ENCODE results near the gene SSX2IP. TPM values are rescaled to one million over a fixed set of nuclear protein-coding genes. Genes with fewer than 3 reads are reported as not detected.
"Not testable (repeated sequence)": the region's sequence is repeated elsewhere in the genome, so short reads cannot be mapped to it uniquely, and the experiment has no call there.

The SSX2IP gene
- polyA plus RNA-seq, 5 donors, result 12.3 to 24.9 (median 18.7) TPM

DNA sequence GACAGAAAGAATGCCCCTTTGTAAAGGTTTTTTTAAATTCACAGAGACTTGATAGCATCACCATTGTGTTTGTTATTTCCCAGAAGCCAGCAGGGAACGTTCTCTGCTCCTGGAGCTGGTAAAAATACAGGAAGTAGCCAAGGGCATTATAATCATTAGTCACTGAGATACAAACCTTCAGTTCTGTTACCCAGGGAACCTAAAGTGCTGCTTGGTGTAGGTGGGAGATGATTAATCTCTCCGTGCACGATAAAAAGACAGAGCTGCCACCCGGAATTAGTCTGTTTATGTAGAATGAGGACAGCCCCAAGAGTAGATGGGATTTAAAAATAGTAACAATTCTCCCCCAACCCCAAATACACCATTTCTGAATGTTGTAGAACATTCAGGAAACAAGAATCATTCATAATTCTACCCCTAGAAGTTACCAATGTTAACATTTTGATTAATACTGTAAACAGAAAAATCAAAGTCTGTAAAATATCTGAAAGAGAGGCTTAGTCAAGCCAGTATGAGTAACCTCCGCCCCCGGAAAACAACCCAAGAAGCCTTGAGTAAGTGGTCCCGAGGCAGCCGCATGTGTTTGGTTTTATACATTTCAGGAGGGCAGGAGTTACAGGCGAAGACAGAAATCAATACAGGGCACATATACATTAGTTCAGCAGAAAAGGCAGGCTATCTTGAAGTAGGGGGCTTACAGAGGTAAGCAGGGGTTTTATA is 70.7 kb downstream of the SSX2IP start:
- DNase-seq, result no peak

DNA sequence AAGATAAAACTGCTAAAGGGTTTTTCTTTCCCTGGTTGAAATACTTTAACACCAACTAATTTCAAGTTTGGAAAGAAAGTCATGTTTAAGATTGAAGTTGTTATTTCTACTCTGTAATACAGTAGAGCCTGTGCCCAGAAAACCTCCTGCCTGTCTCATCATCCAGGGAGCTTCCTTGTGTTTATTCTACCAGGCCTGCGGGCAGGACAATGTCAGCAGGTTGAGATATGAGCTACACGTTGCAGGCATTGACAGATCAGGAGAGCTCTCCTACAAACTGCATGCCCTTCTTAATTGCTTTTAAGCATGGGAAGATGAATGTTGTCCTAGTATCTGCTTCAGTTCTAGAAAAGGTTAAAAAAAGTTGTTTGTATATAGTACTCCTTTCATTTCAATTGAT is 72.9 kb downstream of the SSX2IP start:
- DNase-seq, result no peak

DNA sequence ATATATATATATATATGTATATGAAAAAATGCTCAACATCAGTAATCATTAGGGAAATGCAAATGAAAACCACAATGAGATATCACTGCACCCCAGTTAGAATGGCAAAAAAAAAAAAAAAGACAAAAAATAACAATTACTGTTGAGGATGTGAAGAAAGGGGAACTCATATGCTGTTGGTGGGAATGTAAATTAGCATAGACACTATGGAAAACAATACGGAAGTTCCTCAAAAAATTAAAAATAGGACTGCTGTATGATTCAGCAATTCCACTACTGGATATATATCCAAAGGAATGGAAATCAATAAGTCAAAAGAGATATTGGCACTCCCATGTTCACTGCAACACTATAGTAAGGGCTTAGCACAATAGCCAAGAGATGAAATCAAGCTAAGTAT is 74.5 kb downstream of the SSX2IP start:
- no peak for DNase-seq

DNA sequence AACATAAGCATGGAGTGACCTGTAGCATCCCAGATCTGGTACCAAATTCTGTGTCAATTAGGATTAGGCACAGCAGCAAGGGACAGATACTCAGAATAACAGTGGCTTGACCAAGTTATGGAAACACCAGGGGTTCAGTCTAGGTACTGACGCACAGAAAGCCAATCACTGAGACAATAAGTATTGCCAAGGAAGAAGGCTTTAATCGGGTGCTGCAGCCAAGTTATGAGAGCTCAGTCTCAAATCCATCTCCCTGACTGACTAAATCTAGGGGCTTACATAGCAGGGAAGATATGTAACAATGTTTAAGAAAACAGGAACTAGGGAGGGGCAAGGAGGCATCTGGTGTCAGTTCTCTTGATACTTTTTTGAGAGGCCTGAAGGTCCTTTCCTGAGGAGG is 76.4 kb downstream of the SSX2IP start:
- DNase-seq, result no peak

DNA sequence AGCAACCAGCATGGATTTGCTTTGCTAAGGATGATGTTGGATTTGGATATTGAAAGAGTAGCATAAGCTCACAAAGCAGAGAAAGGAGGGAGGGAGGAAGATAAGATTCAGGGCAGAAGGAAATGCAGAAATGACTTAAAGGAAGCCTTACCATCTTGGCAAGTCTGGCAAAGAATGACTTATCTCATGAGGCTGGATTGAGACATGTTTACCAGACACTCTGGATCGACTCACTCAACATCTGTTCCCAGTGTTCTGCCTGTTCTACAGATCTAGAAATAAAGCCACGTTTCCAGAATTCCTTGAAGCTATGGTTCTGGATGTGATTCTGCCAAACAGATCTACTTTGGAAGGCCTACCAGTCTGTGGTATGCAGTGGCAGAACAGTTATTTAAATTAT is 77.2 kb downstream of the SSX2IP start:
- no peak for DNase-seq

DNA sequence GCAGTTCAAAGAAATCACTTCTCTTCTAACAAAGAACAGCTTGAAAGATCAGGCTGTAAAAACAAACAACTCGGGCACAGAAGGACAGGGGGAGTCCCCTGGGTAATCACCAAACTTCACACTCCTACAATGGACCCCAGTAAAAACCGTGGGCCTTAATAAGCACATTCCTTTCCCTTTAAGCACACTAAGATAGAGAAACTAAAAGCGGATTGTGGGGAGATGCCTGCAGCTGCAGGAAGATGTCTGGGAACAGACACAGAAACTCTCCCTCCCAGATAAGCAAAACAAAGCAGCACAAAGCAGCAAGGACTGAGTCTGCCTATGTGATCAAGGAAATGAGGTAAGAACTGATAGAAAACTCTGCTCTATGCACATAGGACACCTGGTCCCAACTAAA is 78.5 kb downstream of the SSX2IP start:
- DNase-seq, result no peak

DNA sequence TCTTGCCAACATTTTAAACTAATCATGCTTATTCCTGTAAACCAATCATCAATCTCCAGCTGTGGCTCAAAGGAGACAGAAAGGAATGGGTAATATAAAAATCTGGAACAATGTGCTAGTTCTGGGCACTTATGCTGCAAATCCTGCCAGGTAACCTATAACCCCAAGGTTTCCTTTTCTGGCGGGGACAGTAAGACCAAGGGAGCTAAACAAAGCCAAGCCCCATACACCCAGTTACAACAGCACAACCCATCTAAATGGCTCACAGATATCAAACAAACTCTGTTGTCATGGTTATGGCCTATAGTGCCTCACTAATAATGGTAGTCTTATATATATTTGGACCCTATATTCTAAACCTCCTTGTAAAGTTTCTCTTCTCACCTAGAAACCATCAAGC is 79.2 kb downstream of the SSX2IP start:
- DNase-seq, result no peak

DNA sequence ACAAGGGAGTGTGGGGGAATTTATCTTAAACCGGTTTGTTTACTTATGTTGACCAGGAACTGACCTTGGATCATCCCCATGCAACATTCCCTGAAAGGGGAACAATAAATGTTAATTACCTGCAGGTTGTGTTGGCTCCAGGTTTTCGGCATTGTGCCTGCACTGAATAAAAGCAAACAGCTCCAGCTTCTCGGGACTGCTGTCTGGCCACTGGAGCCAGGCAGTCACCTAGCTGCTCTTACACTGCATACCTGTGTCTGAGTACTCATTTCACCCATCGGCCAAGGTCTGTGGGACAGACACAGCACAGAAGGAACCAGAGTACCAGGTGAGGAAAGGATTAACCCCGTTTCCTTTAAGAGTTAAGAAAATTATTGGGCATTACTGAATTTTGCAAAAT is 83.3 kb downstream of the SSX2IP start:
- DNase-seq, result no peak

DNA sequence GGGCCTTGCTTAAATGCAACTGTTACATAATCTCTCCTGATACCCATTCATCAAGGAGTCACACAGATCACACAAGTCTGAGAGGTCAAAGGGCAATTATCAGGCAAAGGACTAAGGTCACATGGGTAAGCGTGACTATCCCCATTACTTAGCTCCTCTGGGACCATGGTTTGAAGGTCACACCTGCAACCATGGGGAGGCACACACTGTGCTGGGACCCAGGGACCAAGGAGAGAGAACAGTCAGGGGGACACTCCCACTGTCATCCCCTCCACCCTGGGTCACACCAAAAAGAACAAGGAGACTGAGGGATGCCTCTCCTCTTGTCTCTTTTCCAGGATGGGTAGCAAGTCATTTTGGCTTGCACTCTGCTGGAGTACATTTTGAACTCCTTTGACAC is 85.1 kb downstream of the SSX2IP start:
- no peak for DNase-seq

DNA sequence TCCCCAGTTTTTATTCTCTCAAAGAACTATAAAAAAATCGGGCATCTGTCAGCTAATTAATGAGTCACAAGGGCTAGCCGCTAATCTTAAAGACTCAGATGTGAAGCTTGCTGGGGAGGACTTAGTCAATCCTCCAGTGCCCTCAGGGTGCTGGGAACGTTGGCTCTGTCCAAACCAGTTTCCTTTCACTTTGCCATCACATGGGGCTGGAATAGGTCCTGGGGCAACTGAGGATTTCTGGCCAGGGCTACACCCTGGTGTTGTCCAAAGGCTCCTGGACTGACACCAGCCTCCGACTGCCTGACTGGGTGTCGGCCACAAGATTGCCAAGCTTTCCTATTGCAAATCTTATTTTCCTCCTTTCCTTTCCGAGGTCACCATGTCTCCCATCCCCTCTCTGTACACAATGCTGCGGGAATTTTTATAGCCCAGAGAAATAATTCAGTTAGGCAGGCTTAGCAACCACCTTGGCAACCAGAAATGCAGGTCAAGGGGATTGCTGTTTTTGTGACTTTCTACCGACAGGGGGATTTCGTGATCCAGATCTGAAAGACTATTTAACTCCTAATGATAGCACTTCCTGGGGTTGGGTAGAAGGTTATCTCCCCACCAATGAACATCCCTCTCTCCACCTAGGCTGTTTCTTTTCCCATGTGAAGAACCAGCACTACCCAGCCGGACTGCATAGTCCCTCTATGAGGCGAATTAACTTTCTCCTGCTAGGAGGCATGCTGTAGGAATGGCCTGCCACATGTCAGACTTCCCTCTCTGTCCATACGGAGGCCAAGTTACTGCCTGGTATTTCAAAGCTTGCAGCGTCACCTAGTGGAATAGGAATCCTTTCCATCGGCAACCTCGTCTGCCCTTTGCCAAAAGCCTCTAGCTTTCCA is 86.1 kb downstream of the SSX2IP start:
- no peak for DNase-seq

DNA sequence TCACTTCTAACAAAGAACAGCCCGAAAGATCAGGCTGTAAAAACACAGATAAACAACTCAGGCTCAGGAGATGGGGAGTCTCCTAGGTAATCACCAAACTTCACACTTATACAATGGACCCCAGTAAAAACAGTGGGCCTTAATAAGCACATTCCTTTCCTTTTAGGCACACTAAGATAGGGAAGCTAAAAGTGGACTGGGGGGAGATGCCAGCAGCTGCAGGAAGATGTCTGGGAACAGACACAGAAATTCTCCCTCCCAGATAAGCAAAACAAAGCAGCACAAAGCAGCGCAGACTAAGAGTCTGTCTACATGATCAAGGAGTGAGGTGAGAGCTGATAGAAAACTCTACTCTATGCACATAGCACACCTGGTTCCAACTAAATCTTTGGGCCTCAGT is 87.0 kb downstream of the SSX2IP start:
- no peak for DNase-seq

DNA sequence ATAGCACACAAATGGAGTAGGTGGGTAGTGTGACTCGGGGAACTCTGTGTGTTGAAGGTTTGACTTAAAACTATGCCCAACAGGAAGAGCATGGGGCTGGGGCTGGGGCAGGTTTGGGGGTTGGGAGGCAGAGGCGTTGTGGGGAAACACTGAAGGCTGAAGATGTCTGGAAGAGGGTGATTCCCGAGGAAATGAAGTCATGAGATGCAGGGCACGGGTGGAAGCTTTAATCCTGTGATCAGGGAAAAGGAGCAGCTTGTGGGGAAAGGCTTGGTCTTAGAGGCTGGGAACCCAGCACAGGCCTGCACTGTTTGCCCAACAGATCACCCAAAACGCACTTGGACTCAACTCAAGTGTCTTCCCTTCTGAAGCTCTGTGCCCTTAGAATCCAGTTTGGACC is 89.5 kb downstream of the SSX2IP start:
- no peak for DNase-seq

DNA sequence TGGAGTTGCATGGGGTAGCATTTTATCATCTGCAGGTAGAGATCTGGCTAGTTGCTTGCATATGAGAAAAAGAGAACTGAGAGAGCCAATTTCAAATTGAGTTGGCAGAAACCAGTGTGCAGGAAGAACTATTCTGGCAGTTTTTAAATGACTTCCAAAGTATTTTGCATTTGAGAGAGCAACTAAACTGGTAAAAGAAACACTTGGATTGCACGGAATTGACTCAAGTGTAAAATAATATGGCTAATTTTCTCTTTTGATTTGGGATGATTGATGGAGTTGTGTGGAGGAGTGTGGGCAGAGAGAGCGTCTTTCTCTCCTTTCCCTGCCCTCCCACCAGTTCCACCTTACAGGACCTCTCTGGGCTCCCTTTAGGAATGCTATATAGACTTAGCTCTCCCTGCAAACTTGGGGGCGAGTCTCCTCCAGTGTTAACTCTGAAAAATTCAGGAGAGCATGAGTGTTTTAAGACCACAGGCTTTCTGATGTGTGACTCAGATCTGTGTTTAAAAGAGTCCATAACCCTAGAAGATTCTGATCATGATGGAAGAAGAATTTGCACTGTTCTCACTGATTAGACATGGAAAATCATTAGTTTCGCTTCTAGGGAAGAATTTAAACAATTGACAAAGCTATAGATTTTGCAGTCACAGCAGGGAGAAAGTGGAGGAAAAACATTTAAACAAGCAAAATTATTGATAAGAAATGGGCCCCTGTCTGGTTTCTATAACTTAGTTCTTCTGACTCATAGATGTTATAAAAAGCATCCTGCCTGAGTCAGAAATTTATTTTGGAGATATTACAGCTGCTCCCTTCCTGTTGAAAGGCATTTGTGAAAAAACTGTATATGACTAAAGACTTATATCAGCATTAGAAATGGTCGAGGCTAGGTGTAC is 91.2 kb downstream of the SSX2IP start:
- no peak for DNase-seq

DNA sequence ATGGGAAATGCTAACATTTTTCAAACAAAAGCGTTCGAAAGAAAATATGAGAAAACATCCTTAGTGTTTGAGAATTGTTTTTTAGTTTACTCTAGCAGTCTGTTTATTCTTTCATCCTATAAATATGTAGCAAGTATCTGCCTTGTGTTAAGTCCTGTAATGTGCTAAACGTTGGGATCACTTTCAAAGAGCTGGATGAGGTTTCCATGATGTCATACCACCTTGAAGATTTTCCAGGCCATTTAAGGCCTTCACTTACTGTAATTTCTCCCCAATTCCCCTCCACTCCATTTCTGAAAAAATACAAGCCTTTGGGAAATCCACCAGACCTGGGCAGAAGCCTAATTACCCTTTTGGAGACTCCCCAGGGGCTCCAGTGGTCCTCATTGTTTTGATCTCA is 91.8 kb downstream of the SSX2IP start:
- no peak for DNase-seq

DNA sequence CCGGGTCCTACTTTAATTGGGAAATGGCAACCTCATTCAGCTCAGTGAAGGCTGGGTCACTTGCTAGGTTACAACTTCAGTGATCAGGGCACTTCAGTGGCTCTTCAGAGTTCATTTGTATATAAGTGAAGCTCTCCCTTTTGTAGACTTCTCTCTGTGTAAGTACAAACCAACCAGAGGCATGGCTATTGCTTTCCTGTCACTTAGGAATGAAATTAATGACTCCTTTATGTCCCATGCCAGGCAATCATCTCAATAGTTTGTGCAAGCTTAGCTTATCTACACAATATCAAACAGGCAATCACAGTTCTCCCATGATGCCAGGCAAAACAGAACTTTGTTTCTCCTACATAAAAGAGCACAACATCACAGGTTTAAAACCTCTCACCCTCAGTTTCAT is 93.2 kb downstream of the SSX2IP start:
- DNase-seq, result no peak

DNA sequence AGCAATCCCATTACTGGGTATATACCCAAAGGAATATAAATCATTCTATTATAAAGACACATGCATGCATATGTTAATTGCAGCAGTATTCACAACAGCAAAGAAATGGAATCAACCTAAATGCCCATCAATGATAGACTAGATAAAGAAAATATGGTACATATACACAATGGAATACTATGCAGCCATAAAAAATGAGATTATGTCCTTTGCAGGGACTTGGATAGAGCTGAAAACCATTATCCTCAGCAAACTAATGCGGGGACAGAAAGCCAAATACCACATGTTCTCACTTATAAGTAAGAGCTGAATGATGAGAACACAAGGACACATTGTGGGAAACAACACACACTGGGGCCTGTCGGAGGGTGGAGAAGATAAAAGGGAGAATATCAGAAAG is 95.3 kb downstream of the SSX2IP start:
- DNase-seq, result not testable (repeated sequence)

Other genes with a start within 250 kb of the SSX2IP start
- 10 to 100 TPM; 33.7 to 46.6 (median 38.2) TPM for gene RPF1, start 211.2 kb downstream of the SSX2IP start, polyA plus RNA-seq (ENCODE audit: insufficient read depth in 1 of 5, insufficient read length in 5 of 5, low replicate concordance in 1 of 5)
- 1 to 10 TPM; 2.3 to 4.0 (median 3.5) TPM for gene SPATA1, start 184.1 kb downstream of the SSX2IP start, polyA plus RNA-seq (ENCODE audit: insufficient read depth in 1 of 5, insufficient read length in 5 of 5, low replicate concordance in 1 of 5)
- gene GNG5, start 183.9 kb downstream of the SSX2IP start, polyA plus RNA-seq (ENCODE audit: insufficient read depth in 1 of 5, insufficient read length in 5 of 5, low replicate concordance in 1 of 5), result 100 to 1,000 TPM; 134 to 174 (median 147) TPM
- 10 to 100 TPM; 10.8 to 17.3 (median 15.2) TPM for gene CTBS, start 116.0 kb downstream of the SSX2IP start, polyA plus RNA-seq (ENCODE audit: insufficient read depth in 1 of 5, insufficient read length in 5 of 5, low replicate concordance in 1 of 5)
- 1 to 10 TPM; 1.1 to 3.2 (median 2.1) TPM for gene LPAR3, start 202.7 kb upstream of the SSX2IP start, polyA plus RNA-seq (ENCODE audit: insufficient read depth in 1 of 5, insufficient read length in 5 of 5, low replicate concordance in 1 of 5)